NB4 (cell line): ENCODE measurements around the gene PCA3.

Source experiments
- DNase-seq: peaks from one replicate; pipeline ENCODE4 v3.0.0; 2010; ENCODE audit warnings: low read depth
- H3K4me3 ChIP-seq: one replicate; pipeline ENCODE4 v1.5.1; 2011; ENCODE audit warnings: mild to moderate bottlenecking, low read depth, low read length, moderate library complexity
- MYC ChIP-seq: IDR thresholded peaks from 2 replicates; pipeline ENCODE4 v1.6.1; 2011; ENCODE audit warnings: low read depth, low read length
- POLR2A ChIP-seq: IDR thresholded peaks from 2 replicates; pipeline ENCODE4 v1.6.1; 2011; ENCODE audit warnings: mild to moderate bottlenecking; ENCODE audit not compliant: insufficient read length; ENCODE audit errors: extremely low read depth
- TF ChIP-seq, protein P1 (sequence below): IDR thresholded peaks from one replicate; pipeline ENCODE4 v1.5.1; 2012; ENCODE audit warnings: low read depth, low read length
- TF ChIP-seq, protein P2 (sequence below): IDR thresholded peaks from 2 replicates; pipeline ENCODE4 v1.6.1; 2011; ENCODE audit warnings: low read depth, low read length

The PCA3 gene

DNA sequence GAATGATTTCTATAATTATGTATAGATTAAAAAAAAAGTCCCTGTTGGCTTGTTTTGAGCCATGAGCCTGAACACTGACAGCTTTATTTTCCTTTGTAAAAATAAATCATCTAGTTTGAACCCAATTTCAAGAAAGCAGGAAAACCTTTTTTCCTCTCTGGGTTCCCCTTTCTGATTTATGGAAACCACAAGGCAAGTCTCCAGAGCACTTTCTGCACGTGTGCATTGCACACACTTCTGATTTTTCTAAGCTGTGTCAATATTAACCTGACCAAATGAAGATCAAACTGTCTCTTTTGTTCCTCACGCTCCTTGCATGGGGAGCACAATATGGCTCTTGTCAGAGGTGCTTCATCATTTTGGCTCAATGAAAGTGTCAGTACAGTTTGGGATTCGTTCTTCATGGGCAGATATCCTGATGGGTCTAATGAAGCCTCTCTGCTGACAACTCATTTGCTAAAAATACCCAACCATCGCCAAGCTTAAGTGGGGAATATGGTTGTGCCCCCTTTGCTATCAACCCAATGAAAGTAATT lies 39.2 kb upstream of the PCA3 start:
- TF ChIP-seq, protein P1, sequence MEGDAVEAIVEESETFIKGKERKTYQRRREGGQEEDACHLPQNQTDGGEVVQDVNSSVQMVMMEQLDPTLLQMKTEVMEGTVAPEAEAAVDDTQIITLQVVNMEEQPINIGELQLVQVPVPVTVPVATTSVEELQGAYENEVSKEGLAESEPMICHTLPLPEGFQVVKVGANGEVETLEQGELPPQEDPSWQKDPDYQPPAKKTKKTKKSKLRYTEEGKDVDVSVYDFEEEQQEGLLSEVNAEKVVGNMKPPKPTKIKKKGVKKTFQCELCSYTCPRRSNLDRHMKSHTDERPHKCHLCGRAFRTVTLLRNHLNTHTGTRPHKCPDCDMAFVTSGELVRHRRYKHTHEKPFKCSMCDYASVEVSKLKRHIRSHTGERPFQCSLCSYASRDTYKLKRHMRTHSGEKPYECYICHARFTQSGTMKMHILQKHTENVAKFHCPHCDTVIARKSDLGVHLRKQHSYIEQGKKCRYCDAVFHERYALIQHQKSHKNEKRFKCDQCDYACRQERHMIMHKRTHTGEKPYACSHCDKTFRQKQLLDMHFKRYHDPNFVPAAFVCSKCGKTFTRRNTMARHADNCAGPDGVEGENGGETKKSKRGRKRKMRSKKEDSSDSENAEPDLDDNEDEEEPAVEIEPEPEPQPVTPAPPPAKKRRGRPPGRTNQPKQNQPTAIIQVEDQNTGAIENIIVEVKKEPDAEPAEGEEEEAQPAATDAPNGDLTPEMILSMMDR: no peak
- TF ChIP-seq, protein P2, sequence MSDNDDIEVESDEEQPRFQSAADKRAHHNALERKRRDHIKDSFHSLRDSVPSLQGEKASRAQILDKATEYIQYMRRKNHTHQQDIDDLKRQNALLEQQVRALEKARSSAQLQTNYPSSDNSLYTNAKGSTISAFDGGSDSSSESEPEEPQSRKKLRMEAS: 0 out of 2 replicates have a peak, but pooled peaks have one; percentile 13
- H3K4me3 ChIP-seq: no peak overlapping the region
- peak; percentile 7 for DNase-seq

DNA sequence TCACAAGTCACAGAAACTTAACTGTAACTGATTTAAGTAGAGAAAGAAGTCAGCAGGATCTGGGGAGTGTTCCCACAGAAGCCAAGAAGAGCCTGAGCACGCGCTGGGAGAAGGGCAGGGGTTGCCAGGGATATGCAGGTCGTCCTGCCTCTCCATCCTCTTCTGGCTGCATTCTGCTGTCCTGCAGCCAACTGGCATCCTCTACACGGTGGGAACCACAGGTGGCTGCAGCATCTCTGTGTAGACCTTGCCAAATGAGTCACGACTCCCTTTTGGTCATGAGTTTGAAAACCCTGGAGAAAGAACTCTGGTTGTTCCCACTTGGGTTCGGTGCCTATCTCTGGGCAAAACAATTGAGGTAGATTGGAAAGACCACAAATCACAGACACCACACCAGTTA lies 38.4 kb upstream of the PCA3 start:
- no peak for TF ChIP-seq MYC
- no peak for TF ChIP-seq POLR2A
- TF ChIP-seq, protein P1: no peak
- TF ChIP-seq, protein P2: no peak
- no peak for DNase-seq

DNA sequence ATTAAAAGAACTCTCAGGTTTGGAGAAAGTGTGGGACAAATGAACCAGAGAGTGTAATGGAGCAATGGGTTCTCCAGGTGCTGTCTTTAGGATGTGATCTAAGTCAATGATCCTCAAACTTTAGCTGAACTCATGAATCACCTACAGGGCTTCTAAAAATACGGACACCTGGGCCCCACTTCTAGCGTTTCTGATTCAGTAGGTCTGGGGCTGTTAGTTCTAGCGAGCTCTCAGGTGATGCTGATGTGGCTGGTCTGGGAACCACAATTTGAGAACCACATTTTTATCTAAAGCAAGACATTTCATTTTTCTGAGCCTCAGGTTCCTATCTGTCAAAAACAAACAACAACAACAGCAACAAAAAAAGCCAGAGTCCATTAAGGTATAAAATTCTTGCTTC lies 35.1 kb upstream of the PCA3 start:
- TF ChIP-seq, protein P1: no peak
- TF ChIP-seq, protein P2: no peak
- TF ChIP-seq MYC: no peak
- no peak for TF ChIP-seq POLR2A
- no peak for DNase-seq
- H3K4me3 ChIP-seq: no peak overlapping the region

More for the DNA sequence above, 38.4 kb upstream of the PCA3 start:
- H3K4me3 ChIP-seq: no peak overlapping the region

DNA sequence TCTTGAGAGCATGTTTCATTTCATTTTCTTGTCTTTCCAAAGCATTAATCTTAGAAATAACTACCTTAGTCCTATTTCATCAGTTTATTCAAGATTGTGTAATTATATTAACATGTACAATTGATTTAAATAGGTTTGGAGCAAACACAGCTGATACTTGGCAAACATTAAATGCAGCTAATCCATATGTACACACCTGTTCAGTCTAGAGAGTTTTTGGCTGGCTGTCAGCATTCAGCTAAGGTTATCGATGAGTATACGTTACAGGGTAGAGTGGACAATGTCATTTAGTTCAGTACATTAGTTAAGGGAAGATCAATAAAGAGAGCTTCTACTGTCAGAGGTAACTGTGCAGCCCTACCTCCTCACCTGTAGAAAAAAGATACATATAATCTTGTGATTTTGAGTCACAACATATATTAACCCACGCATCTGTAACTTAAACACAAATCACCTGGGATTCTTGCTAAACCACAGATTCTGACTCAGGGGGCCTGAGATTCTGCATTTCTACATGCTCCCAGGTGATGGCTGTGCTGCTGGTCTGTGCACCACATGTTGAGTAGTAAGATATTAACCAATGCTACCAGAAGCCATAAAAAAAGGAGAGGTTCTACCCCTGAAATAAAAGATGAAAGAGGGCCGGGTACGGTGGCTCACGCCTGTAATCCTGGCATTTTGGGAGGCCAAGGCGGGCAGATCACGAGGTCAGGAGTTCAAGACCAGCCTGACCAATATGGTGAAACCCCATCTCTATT lies 34.1 kb upstream of the PCA3 start:
- H3K4me3 ChIP-seq: no peak overlapping the region
- no peak for DNase-seq
- TF ChIP-seq, protein P1: no peak
- TF ChIP-seq, protein P2: no peak
- no peak for TF ChIP-seq MYC
- no peak for TF ChIP-seq POLR2A

DNA sequence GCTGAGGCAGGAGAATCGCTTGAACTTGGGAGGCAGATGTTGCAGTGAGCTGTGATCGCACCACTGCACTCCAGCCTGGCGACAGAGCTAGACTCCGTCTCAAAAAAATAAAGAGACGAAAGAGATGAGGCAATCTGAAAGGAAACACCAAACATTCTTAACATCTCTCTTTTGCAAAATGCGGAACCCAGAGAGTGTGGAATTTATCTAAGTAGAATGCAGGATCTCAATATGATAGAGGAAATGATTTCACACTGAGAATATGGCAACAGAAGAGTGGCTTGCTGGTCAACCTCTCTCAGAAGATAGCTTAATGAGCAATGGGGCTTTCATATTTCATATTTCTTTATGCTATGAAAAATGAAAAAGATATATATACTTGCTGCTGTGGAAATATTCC lies 33.4 kb upstream of the PCA3 start:
- H3K4me3 ChIP-seq: no peak overlapping the region
- no peak for DNase-seq
- no peak for TF ChIP-seq MYC
- TF ChIP-seq, protein P2: no peak

DNA sequence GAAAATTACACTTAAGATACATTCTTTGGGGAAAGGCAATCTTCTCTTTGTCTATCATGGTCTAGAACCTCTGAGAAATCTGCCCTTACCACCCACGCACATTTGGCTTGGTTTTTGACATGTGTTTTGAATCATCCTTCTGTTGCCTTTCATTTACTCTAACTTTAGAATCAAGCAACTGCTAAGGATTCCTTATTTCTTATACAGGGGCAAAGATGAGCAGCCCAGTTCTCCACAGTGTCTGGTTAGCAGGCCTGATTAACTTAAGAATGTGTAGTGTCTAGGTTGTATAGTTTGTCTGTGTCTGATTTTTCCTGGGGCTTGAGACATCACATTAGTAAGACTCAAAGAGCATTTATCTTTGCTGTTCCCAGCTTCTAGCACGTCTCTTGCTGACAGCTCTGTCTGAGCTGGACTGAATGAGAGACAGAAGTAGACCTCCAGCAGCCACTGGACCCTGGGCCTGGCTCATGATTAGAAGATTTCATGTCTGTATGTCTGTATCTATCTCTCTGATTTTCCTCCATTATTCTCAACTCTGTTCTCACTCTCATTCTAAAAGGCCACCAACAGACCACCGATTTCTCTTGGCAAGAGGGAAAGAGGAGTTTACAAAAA lies 31.8 kb upstream of the PCA3 start:
- H3K4me3 ChIP-seq: no peak overlapping the region
- TF ChIP-seq POLR2A (no peak), MYC (no peak)
- TF ChIP-seq, protein P2: no peak
- TF ChIP-seq, protein P1: no peak
- DNase-seq: no peak
